Colonic mucosa (tissue), 4 donors: ENCODE results near the gene THAP11. TPM values are rescaled to one million over a fixed set of nuclear protein-coding genes. Genes with fewer than 3 reads are reported as not detected.
"Not testable (repeated sequence)": the region's sequence is repeated elsewhere in the genome, so short reads cannot be mapped to it uniquely, and the experiment has no call there.

ENCODE experiments used
- DNase-seq: peaks from one replicate; pipeline ENCODE4 v3.0.0-alpha.2; 2020
- H3K27ac ChIP-seq: fragments of 200-600 bp; one replicate; pipeline ENCODE4 v1.8.0; 2021
- H3K27me3 ChIP-seq: fragments of 200-600 bp; one replicate; pipeline ENCODE4 v1.8.0; 2021
- H3K36me3 ChIP-seq: fragments of 200-600 bp; one replicate; pipeline ENCODE4 v1.8.0; 2021
- H3K4me1 ChIP-seq: fragments of 200-600 bp; one replicate; pipeline ENCODE4 v1.8.0; 2021; ENCODE audit warnings: mild to moderate bottlenecking
- H3K4me3 ChIP-seq: fragments of 200-600 bp; one replicate; pipeline ENCODE4 v1.8.0; 2021
- H3K9ac ChIP-seq, 2 donors: one replicate each; pipeline ENCODE4 v1.7.0; 2013; ENCODE audit warnings: control low read depth in 2 of 2, low read depth in 2 of 2, low read length in 2 of 2
- H3K9me3 ChIP-seq: fragments of 200-600 bp; one replicate; pipeline ENCODE4 v1.8.0; 2021
- intact Hi-C: fragments of 100-400 bp; cut with DNase I; formaldehyde crosslinking; loops from one replicate; pipeline ENCODE4 v1.14.1; 2022
- total RNA-seq, 2 donors: library from RNA; stranded (reverse); fragmentation: NEBNext Ultra II Directional in 1 of 2; extraction: Animal tissue kit (Norgen Biotek cat#: 25700) in 1 of 2; gene quantifications; one replicate each; pipeline ENCODE4 v1.2.1, GENCODE V29; 2021
- TF ChIP-seq, protein P1 (sequence below): fragments of 200-600 bp; IDR thresholded peaks from one replicate; pipeline ENCODE4 v1.8.0; 2022; ENCODE audit warnings: antibody characterized with exemption, mild to moderate bottlenecking
- donor health status: healthy.
- donor health status: DM: no; HTN: no; CAD: no.
- donor health status: DM: no; HTN: no; CAD: no.

Gene THAP11
- total RNA-seq, 2 donors from 2014 or later, result 22.0 to 33.2 TPM

DNA sequence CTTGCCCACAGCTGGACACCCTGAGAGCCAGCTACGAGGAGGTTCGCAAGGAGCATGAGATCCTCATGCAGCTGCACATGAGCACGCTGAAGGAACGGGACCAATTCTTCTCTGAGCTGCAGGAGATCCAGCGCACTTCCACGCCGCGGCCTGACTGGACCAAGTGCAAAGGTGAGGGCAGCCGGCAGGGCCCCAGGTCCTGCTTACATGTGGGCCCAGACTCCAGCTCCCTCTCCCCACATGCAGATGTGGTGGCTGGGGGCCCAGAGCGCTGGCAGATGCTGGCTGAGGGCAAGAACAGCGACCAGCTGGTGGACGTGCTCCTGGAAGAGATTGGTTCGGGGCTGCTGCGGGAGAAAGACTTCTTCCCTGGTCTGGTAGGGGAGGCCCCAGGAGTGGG is 16.2 kb upstream of the THAP11 start:
- TF ChIP-seq, protein P1, sequence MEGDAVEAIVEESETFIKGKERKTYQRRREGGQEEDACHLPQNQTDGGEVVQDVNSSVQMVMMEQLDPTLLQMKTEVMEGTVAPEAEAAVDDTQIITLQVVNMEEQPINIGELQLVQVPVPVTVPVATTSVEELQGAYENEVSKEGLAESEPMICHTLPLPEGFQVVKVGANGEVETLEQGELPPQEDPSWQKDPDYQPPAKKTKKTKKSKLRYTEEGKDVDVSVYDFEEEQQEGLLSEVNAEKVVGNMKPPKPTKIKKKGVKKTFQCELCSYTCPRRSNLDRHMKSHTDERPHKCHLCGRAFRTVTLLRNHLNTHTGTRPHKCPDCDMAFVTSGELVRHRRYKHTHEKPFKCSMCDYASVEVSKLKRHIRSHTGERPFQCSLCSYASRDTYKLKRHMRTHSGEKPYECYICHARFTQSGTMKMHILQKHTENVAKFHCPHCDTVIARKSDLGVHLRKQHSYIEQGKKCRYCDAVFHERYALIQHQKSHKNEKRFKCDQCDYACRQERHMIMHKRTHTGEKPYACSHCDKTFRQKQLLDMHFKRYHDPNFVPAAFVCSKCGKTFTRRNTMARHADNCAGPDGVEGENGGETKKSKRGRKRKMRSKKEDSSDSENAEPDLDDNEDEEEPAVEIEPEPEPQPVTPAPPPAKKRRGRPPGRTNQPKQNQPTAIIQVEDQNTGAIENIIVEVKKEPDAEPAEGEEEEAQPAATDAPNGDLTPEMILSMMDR, result no peak
- H3K9me3 ChIP-seq, result no peaks in the 10 kb centered on the region
- no peaks in the 10 kb centered on the region for H3K27me3 ChIP-seq
- intact Hi-C loops, result no loop called here
- H3K4me3 ChIP-seq, result no peak overlapping the region
- H3K27ac ChIP-seq, result no peak overlapping the region
- H3K9ac ChIP-seq, result no peak overlapping the region
- no peak for DNase-seq
- peaks cover 6% of the 10 kb centered on the region for H3K36me3 ChIP-seq
- H3K4me1 ChIP-seq, result no peaks in the 10 kb centered on the region

GRCh38 chr16:67828651-67829050 is 13.5 kb upstream of the THAP11 start:
- DNase-seq, result no peak
- peaks cover 14% of the 10 kb centered on the region for H3K36me3 ChIP-seq
- intact Hi-C loops, result no loop called here

DNA sequence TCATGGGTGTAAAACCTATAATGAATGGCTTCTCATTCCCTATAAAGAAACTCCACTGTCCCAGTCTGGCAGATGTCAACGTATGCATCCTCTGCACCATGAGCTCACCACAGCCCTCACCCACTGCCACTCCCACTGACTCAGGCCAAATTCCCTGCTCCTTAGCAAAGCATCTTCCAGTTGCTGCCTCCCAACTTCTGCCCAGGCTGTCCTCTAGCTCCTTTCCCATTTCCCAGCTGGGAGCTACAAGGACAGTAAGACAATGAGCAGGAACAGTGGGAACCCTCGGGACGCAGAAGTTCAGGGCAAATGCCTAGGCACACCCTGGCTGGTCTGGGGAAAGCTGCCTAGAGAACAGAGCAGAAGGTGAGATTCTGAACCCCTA is 9.1 kb upstream of the THAP11 start:
- TF ChIP-seq, protein P1, result no peak
- no peaks in the 10 kb centered on the region for H3K4me1 ChIP-seq
- no peaks in the 10 kb centered on the region for H3K9me3 ChIP-seq
- DNase-seq, result peak; percentile 28
- H3K27me3 ChIP-seq, result no peaks in the 10 kb centered on the region
- peak overlapping the region; percentile 74 to 83 for H3K9ac ChIP-seq
- H3K36me3 ChIP-seq, result peaks cover 14% of the 10 kb centered on the region
- no peak overlapping the region for H3K27ac ChIP-seq
- intact Hi-C loops, result no loop called here
- H3K4me3 ChIP-seq, result peak overlapping the region; percentile 86

More at GRCh38 chr16:67828651-67829050, 13.5 kb upstream of the THAP11 start:
- no peaks in the 10 kb centered on the region for H3K4me1 ChIP-seq
- no peak overlapping the region for H3K27ac ChIP-seq
- H3K27me3 ChIP-seq, result no peaks in the 10 kb centered on the region
- H3K9me3 ChIP-seq, result no peaks in the 10 kb centered on the region
- H3K9ac ChIP-seq, result no peak overlapping the region
- H3K4me3 ChIP-seq, result no peak overlapping the region
- TF ChIP-seq, protein P1, result no peak

GRCh38 chr16:67833415-67834241 is 8.5 kb upstream of the THAP11 start:
- Histone ChIP-seq H3K4me1 (no peaks in the 10 kb centered on the region), H3K9me3 (no peaks in the 10 kb centered on the region), H3K4me3 (peak overlapping the region; percentile 86), H3K27ac (no peak overlapping the region), H3K36me3 (peaks cover 14% of the 10 kb centered on the region), H3K9ac (peak overlapping the region; percentile 74 to 83), H3K27me3 (no peaks in the 10 kb centered on the region)
- intact Hi-C loops, result no loop called here
- DNase-seq, result peak; percentile 97
- TF ChIP-seq, protein P1, result no peak

DNA sequence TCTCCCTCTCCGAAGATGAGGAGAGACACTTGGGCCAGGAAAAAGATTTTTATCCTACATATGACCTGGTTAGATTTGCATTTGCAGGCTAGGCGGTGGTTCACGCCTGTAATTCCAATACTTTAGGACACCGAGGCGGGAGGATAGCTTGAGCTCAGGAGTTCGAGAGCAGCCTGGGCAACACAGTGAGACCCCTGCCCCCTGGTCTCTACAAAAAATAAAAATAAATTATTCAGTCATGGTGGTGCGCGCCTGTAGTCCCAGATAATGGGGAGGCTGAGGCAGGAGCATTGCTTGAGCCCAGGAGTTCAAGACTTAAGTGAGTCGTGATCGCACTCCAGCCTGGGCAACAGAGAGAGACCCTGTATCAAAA is 7.9 kb upstream of the THAP11 start:
- intact Hi-C loops, result no loop called here
- Histone ChIP-seq H3K36me3 (peaks cover 14% of the 10 kb centered on the region), H3K4me1 (no peaks in the 10 kb centered on the region), H3K27me3 (no peaks in the 10 kb centered on the region), H3K9me3 (no peaks in the 10 kb centered on the region), H3K27ac (no peak overlapping the region), H3K4me3 (peak overlapping the region; percentile 86), H3K9ac (no peak overlapping the region)
- TF ChIP-seq, protein P1, result no peak
- no peak for DNase-seq

DNA sequence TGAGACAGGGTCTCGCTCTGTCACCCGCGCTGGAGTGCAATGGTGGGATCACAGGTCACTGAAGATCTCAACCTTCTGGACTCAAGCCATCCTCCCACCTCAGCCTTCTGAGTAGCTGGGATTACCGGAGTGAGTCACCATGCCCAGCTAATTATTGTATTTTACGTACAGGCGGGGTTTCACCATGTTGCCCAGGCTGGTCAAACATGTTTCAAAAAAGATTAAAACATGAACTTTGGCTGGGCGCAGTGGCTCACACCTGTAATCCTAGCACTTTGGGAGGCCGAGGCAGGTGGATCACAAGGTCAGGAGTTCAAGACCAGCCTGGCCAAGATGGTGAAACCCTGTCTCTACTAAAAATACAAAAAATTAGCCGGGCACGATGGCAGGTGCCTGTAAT is 4.9 kb upstream of the THAP11 start:
- DNase-seq, intact Hi-C loops, H3K36me3 ChIP-seq, H3K27me3 ChIP-seq, H3K9ac ChIP-seq, H3K4me1 ChIP-seq, H3K27ac ChIP-seq, H3K9me3 ChIP-seq, H3K4me3 ChIP-seq: not testable (repeated sequence)
